SJCRH30 (cell line): ENCODE data around the gene ATAD2B. TPM values are rescaled to one million over a fixed set of nuclear protein-coding genes. Genes with fewer than 3 reads are reported as not detected.
A peak's percentile ranks its signal among the peaks of the same experiment; 100 is the strongest.

Source experiments
- DNase-seq, 2 experiments: peaks; one replicate each; pipeline ENCODE4 v3.0.0-alpha.2; 2015 to 2020
- H3K27ac ChIP-seq: fragments of 250-450 bp; sonication (Bioruptor Pico); 2 replicates; pipeline ENCODE4 v1.5.1; 2020; ENCODE audit warnings: mild to moderate bottlenecking, moderate library complexity
- H3K27me3 ChIP-seq: fragments of 250-450 bp; sonication (Bioruptor Pico); 2 replicates; pipeline ENCODE4 v1.5.1; 2020; ENCODE audit warnings: mild to moderate bottlenecking, moderate library complexity
- H3K36me3 ChIP-seq: fragments of 250-450 bp; sonication (Bioruptor Pico); 2 replicates; pipeline ENCODE4 v1.5.1; 2020; ENCODE audit warnings: mild to moderate bottlenecking, moderate library complexity
- H3K4me1 ChIP-seq: fragments of 250-450 bp; sonication (Bioruptor Pico); 2 replicates; pipeline ENCODE4 v1.5.1; 2020; ENCODE audit warnings: mild to moderate bottlenecking, moderate library complexity
- H3K4me3 ChIP-seq: fragments of 250-450 bp; sonication (Bioruptor Pico); 2 replicates; pipeline ENCODE4 v1.5.1; 2020; ENCODE audit warnings: mild to moderate bottlenecking, moderate library complexity
- H3K9me3 ChIP-seq: fragments of 250-450 bp; sonication (Bioruptor Pico); replicated peaks from 2 replicates; pipeline ENCODE4 v1.5.1; 2020; ENCODE audit warnings: mild to moderate bottlenecking, moderate library complexity
- total RNA-seq: library from RNA; depleted of rRNA; stranded (reverse); fragments of >200 nt; shearing (Covaris generic); gene quantifications from 2 replicates; pipeline ENCODE4 v1.2.3, GENCODE V29; 2014

The ATAD2B gene
- total RNA-seq, 1 experiment from 2014 or later, result 37.5 TPM

GRCh38 chr2:23772056-23772455 lies 154.9 kb downstream of the ATAD2B start:
- no peak for DNase-seq
- Histone ChIP-seq H3K4me3 (no peak overlapping the region), H3K27ac (no peak overlapping the region), H3K27me3 (no peaks in the 10 kb centered on the region), H3K9me3 (no peaks in the 10 kb centered on the region), H3K4me1 (no peaks in the 10 kb centered on the region), H3K36me3 (peaks cover 49% of the 10 kb centered on the region)

GRCh38 chr2:23769364-23769763 lies 157.6 kb downstream of the ATAD2B start:
- no peaks in the 10 kb centered on the region for H3K9me3 ChIP-seq
- no peak for DNase-seq
- no peaks in the 10 kb centered on the region for H3K27me3 ChIP-seq
- no peak overlapping the region for H3K4me3 ChIP-seq
- H3K36me3 ChIP-seq, result peaks cover 43% of the 10 kb centered on the region
- no peak overlapping the region for H3K27ac ChIP-seq
- H3K4me1 ChIP-seq, result peaks cover 5% of the 10 kb centered on the region; the same call in 1 of the 2 replicates

GRCh38 chr2:23767876-23768621 lies 158.9 kb downstream of the ATAD2B start:
- Histone ChIP-seq H3K4me3 (no peak overlapping the region), H3K27ac (no peak overlapping the region), H3K9me3 (no peaks in the 10 kb centered on the region), H3K4me1 (peaks cover 5% of the 10 kb centered on the region; the same call in 1 of the 2 replicates), H3K27me3 (no peaks in the 10 kb centered on the region), H3K36me3 (peaks cover 32% of the 10 kb centered on the region)
- no peak for DNase-seq

- no peak overlapping the region for H3K4me3 ChIP-seq
- no peaks in the 10 kb centered on the region for H3K9me3 ChIP-seq
- peaks cover 15% of the 10 kb centered on the region for H3K4me1 ChIP-seq
- H3K27me3 ChIP-seq, result no peaks in the 10 kb centered on the region
- no peak for DNase-seq
- H3K36me3 ChIP-seq, result peaks cover 21% of the 10 kb centered on the region
- H3K27ac ChIP-seq, result no peak overlapping the region
Measured at GRCh38 chr2:23762141-23762540, 164.8 kb downstream of the ATAD2B start.

GRCh38 chr2:23761638-23762037 lies 165.3 kb downstream of the ATAD2B start:
- Histone ChIP-seq H3K9me3 (no peaks in the 10 kb centered on the region), H3K27ac (no peak overlapping the region), H3K36me3 (peaks cover 21% of the 10 kb centered on the region), H3K4me3 (no peak overlapping the region), H3K27me3 (no peaks in the 10 kb centered on the region), H3K4me1 (peaks cover 16% of the 10 kb centered on the region)
- no peak for DNase-seq

- Histone ChIP-seq H3K4me3 (no peak overlapping the region), H3K4me1 (peaks cover 11% of the 10 kb centered on the region), H3K27ac (no peak overlapping the region), H3K9me3 (no peaks in the 10 kb centered on the region), H3K36me3 (peaks cover 22% of the 10 kb centered on the region), H3K27me3 (no peaks in the 10 kb centered on the region)
- peak in 1 of 2 experiments; percentile 59 for DNase-seq
Measured at GRCh38 chr2:23760736-23761135, 166.2 kb downstream of the ATAD2B start.

- peaks cover 31% of the 10 kb centered on the region for H3K36me3 ChIP-seq
- no peak overlapping the region for H3K4me3 ChIP-seq
- peaks cover 11% of the 10 kb centered on the region for H3K4me1 ChIP-seq
- H3K27me3 ChIP-seq, result no peaks in the 10 kb centered on the region
- DNase-seq, result peak; percentile 23 to 51
- H3K27ac ChIP-seq, result no peak overlapping the region
- no peaks in the 10 kb centered on the region for H3K9me3 ChIP-seq
Measured at GRCh38 chr2:23757686-23758433, 169.1 kb downstream of the ATAD2B start.

- DNase-seq, result no peak
- Histone ChIP-seq H3K4me3 (no peak overlapping the region), H3K36me3 (peaks cover 31% of the 10 kb centered on the region), H3K27me3 (no peaks in the 10 kb centered on the region), H3K9me3 (no peaks in the 10 kb centered on the region), H3K4me1 (peaks cover 11% of the 10 kb centered on the region), H3K27ac (no peak overlapping the region)
Measured at GRCh38 chr2:23756593-23757292, 170.2 kb downstream of the ATAD2B start.

- Histone ChIP-seq H3K27ac (no peak overlapping the region), H3K27me3 (no peaks in the 10 kb centered on the region), H3K9me3 (no peaks in the 10 kb centered on the region), H3K4me1 (peaks cover 11% of the 10 kb centered on the region), H3K36me3 (peaks cover 32% of the 10 kb centered on the region), H3K4me3 (no peak overlapping the region)
- no peak for DNase-seq
Measured at GRCh38 chr2:23754970-23755369, 172.0 kb downstream of the ATAD2B start.

- Histone ChIP-seq H3K27me3 (no peaks in the 10 kb centered on the region), H3K4me3 (no peak overlapping the region), H3K4me1 (peaks cover 16% of the 10 kb centered on the region), H3K9me3 (no peaks in the 10 kb centered on the region), H3K27ac (no peak overlapping the region), H3K36me3 (peaks cover 32% of the 10 kb centered on the region)
- no peak for DNase-seq
Measured at GRCh38 chr2:23753291-23754010, 173.5 kb downstream of the ATAD2B start.

- DNase-seq, result no peak
- H3K27ac ChIP-seq, result no peak overlapping the region
- H3K36me3 ChIP-seq, result peaks cover 22% of the 10 kb centered on the region
- no peaks in the 10 kb centered on the region for H3K9me3 ChIP-seq
- H3K4me1 ChIP-seq, result peaks cover 4% of the 10 kb centered on the region; the same call in 1 of the 2 replicates
- H3K4me3 ChIP-seq, result no peak overlapping the region
- H3K27me3 ChIP-seq, result no peaks in the 10 kb centered on the region
Measured at GRCh38 chr2:23751747-23752265, 175.1 kb downstream of the ATAD2B start.

- Histone ChIP-seq H3K4me1 (peaks cover 25% of the 10 kb centered on the region), H3K9me3 (no peaks in the 10 kb centered on the region; the same call in 1 of the 2 replicates), H3K36me3 (peaks cover 2% of the 10 kb centered on the region; the same call in 1 of the 2 replicates), H3K27me3 (no peaks in the 10 kb centered on the region), H3K4me3 (no peak overlapping the region), H3K27ac (peak overlapping the region; percentile 61)
- no peak for DNase-seq
Measured at GRCh38 chr2:23746141-23746863, 180.6 kb downstream of the ATAD2B start.

GRCh38 chr2:23745726-23746105 lies 181.2 kb downstream of the ATAD2B start:
- H3K4me1 ChIP-seq, result peaks cover 25% of the 10 kb centered on the region
- no peak overlapping the region for H3K4me3 ChIP-seq
- H3K27ac ChIP-seq, result peak overlapping the region; percentile 61
- H3K27me3 ChIP-seq, result no peaks in the 10 kb centered on the region
- DNase-seq, result peak; percentile 87 to 98
- H3K36me3 ChIP-seq, result peaks cover 1% of the 10 kb centered on the region; the same call in 1 of the 2 replicates
- no peaks in the 10 kb centered on the region; the same call in 1 of the 2 replicates for H3K9me3 ChIP-seq
